MCF 10A (cell line): ENCODE measurements around the gene ERGIC3. TPM values are rescaled to one million over a fixed set of nuclear protein-coding genes. Genes with fewer than 3 reads are reported as not detected.
A peak's percentile ranks its signal among the peaks of the same experiment; 100 is the strongest.
"Not testable (repeated sequence)": the region's sequence is repeated elsewhere in the genome, so short reads cannot be mapped to it uniquely, and the experiment has no call there.

Experiments used
- BruUV-seq: library from RNA; stranded (reverse); fragments of 400-500 nt; replicated peaks from 2 replicates; lab custom pipeline; 2021; lab: Mats Ljungman, UMichigan
- CTCF ChIA-PET: fragments of 300-600 bp; sonication (Branson Sonifier 250); formaldehyde crosslinking; extraction: SDS; loops from one replicate; lab custom pipeline; 2021; ENCODE audit warnings: antibody characterized with exemption, inconsistent platforms; lab: Yijun Ruan, JAX
- POLR2A ChIA-PET: fragments of 300-600, 350-650 bp; sonication (Branson Sonifier 250); formaldehyde crosslinking; extraction: SDS; loops from one replicate; lab custom pipeline; 2020; ENCODE audit warnings: antibody characterized with exemption, inconsistent platforms; lab: Yijun Ruan, JAX
- DNase-seq: peaks from one replicate; pipeline ENCODE4 v3.0.0-alpha.2; 2018; ENCODE audit not compliant: unreplicated experiment
- H3K27ac Mint-ChIP-seq: one replicate; pipeline ENCODE4 v1.8.0; 2022; ENCODE audit warnings: mild to moderate bottlenecking, low read depth, mixed read lengths; ENCODE audit not compliant: unreplicated experiment
- H3K27me3 Mint-ChIP-seq: one replicate; pipeline ENCODE4 v1.8.0; 2022; ENCODE audit warnings: mixed read lengths; ENCODE audit not compliant: insufficient read depth, unreplicated experiment
- H3K36me3 Mint-ChIP-seq: one replicate; pipeline ENCODE4 v1.8.0; 2022; ENCODE audit warnings: mild to moderate bottlenecking, moderate library complexity, mixed read lengths; ENCODE audit not compliant: insufficient read depth, unreplicated experiment
- H3K4me1 Mint-ChIP-seq: one replicate; pipeline ENCODE4 v1.8.0; 2022; ENCODE audit warnings: mixed read lengths; ENCODE audit not compliant: insufficient read depth, unreplicated experiment
- H3K4me3 Mint-ChIP-seq: one replicate; pipeline ENCODE4 v1.8.0; 2022; ENCODE audit warnings: mild to moderate bottlenecking, moderate library complexity, mixed read lengths; ENCODE audit not compliant: unreplicated experiment
- H3K9me3 Mint-ChIP-seq: one replicate; pipeline ENCODE4 v1.8.0; 2022; ENCODE audit warnings: mixed read lengths; ENCODE audit not compliant: unreplicated experiment
- CTCF ChIP-seq: fragments of 200-600 bp; IDR thresholded peaks from one replicate; pipeline ENCODE4 v1.8.0; 2022; ENCODE audit warnings: antibody characterized with exemption, mild to moderate bottlenecking; ENCODE audit not compliant: unreplicated experiment
- intact Hi-C: fragments of 100-400 bp; cut with micrococcal nuclease; formaldehyde crosslinking; loops from 2 replicates; pipeline ENCODE4 v1.14.1; 2022
- total RNA-seq: library from RNA; stranded (reverse); gene quantifications from 2 replicates; pipeline ENCODE4 v1.2.3, GENCODE V29; 2022

The ERGIC3 gene
- total RNA-seq, 1 experiment from 2014 or later: 222 TPM

- Mint-ChIP-seq H3K4me1 (peaks cover 17% of the 10 kb centered on the region), H3K4me3 (no peak overlapping the region), H3K36me3 (peaks cover 17% of the 10 kb centered on the region), H3K9me3 (no peaks in the 10 kb centered on the region), H3K27me3 (no peaks in the 10 kb centered on the region), H3K27ac (no peak overlapping the region)
- ChIA-PET POLR2A (interaction anchor here (0.6 to 2.1 kb wide), 10 partner anchors 9 to 186 kb away, joined by 3 to 9 read pairs (median 4); partner anchors contain the start of genes CPNE1, ERGIC3, NFS1 and RBM12), CTCF (interaction anchor here (0.6 to 1.7 kb wide), 5 partner anchors 10 to 614 kb away, joined by 3 to 5 read pairs (median 3); no protein-coding TSS in a partner anchor)
- DNase-seq: peak; percentile 76
- no peak for TF ChIP-seq CTCF
- no TSS peak for BruUV-seq
- intact Hi-C loops: loop anchor here (10.0 kb wide), 2 partner anchors 99 to 439 kb away; partner anchors contain the start of genes SCAND1 and SPAG4
Measured at GRCh38 chr20:35515949-35516645, 25.8 kb upstream of the ERGIC3 start.

GRCh38 chr20:35517125-35517524, 24.8 kb upstream of the ERGIC3 start:
- POLR2A ChIA-PET: interaction anchor here (0.6 to 1.9 kb wide), 5 partner anchors 14 to 183 kb away, joined by 3 to 9 read pairs (median 6); partner anchors contain the start of genes CPNE1, ERGIC3, NFS1 and RBM12

GRCh38 chr20:35517767-35518166, 24.1 kb upstream of the ERGIC3 start:
- ChIA-PET CTCF (interaction anchor here (0.6 to 1.6 kb wide), 3 partner anchors 11 to 1359 kb away, joined by 3 to 6 read pairs (median 5); no protein-coding TSS in a partner anchor), POLR2A (interaction anchor here (1.0 to 1.9 kb wide), 3 partner anchors 24 to 182 kb away, joined by 3 to 8 read pairs (median 6); partner anchors contain the start of genes ERGIC3, NFS1 and ROMO1)
- not testable (repeated sequence) for H3K36me3 Mint-ChIP-seq, H3K27ac Mint-ChIP-seq, H3K27me3 Mint-ChIP-seq, BruUV-seq, DNase-seq, H3K4me3 Mint-ChIP-seq, H3K9me3 Mint-ChIP-seq
- peaks cover 17% of the 10 kb centered on the region for H3K4me1 Mint-ChIP-seq
- intact Hi-C loops: loop anchor here (10.0 kb wide), 2 partner anchors 97 to 437 kb away; partner anchors contain the start of genes SCAND1 and SPAG4

More at GRCh38 chr20:35517125-35517524, 24.8 kb upstream of the ERGIC3 start:
- no peak for TF ChIP-seq CTCF
- H3K9me3 Mint-ChIP-seq: no peaks in the 10 kb centered on the region
- peak overlapping the region; percentile 13 for H3K4me3 Mint-ChIP-seq
- no peaks in the 10 kb centered on the region for H3K27me3 Mint-ChIP-seq
- CTCF ChIA-PET: interaction anchor here (0.6 to 1.7 kb wide), 5 partner anchors 12 to 1359 kb away, joined by 3 to 5 read pairs (median 4); no protein-coding TSS in a partner anchor
- intact Hi-C loops: loop anchor here (10.0 kb wide), 2 partner anchors 98 to 438 kb away; partner anchors contain the start of genes SCAND1 and SPAG4
- H3K27ac Mint-ChIP-seq: no peak overlapping the region
- no TSS peak for BruUV-seq
- peaks cover 17% of the 10 kb centered on the region for H3K4me1 Mint-ChIP-seq
- no peak for DNase-seq
- peaks cover 10% of the 10 kb centered on the region for H3K36me3 Mint-ChIP-seq

DNA sequence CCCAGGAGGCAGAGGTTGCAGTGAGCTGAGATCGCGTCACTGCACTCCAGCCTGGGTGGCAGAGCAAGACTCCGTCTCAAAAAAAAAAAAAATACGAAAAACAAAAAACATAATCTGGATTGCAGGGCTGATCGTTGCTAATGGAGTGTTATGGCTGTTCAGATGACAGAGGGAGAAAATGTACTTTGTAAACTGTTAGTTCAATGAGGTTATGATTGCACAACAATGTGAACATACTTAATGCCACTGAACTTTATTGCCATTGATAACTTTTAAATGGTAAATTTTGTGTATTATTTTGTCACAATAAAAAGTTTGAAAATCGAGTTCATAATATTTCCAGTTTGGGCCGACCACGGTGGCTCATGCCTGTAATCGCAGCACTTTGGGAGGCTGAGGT, 22.9 kb upstream of the ERGIC3 start:
- Mint-ChIP-seq H3K27ac (no peak overlapping the region), H3K4me3 (no peak overlapping the region), H3K4me1 (peaks cover 17% of the 10 kb centered on the region), H3K9me3 (no peaks in the 10 kb centered on the region), H3K27me3 (no peaks in the 10 kb centered on the region), H3K36me3 (no peaks in the 10 kb centered on the region)
- BruUV-seq: no TSS peak
- intact Hi-C loops: loop anchor here (10.0 kb wide), 2 partner anchors 96 to 436 kb away; partner anchors contain the start of genes SCAND1 and SPAG4
- CTCF ChIA-PET: no interaction called here
- POLR2A ChIA-PET: no interaction called here
- no peak for TF ChIP-seq CTCF
- no peak for DNase-seq
